Panc1 (cell line): ENCODE measurements around the gene CTAGE1. TPM values are rescaled to one million over a fixed set of nuclear protein-coding genes. Genes with fewer than 3 reads are reported as not detected.

Source experiments
- ATAC-seq: fragments of 200-7000 bp; cut with Tn5 transposase; 2 replicates; pipeline ENCODE4 v1.9.1; 2020; ENCODE audit warnings: mild to moderate bottlenecking, moderate library complexity
- BruUV-seq: library from RNA; stranded (reverse); fragments of 400-500 nt; replicated peaks from 2 replicates; lab custom pipeline; 2021; lab: Mats Ljungman, UMichigan
- CTCF ChIA-PET: fragments of 300-600 bp; sonication (Branson Sonifier 250); formaldehyde crosslinking; loops from one replicate; lab custom pipeline; 2022; ENCODE audit warnings: antibody characterized with exemption; lab: Charles Lee
- POLR2A ChIA-PET: fragments of 300-600 bp; sonication (Branson Sonifier 250); formaldehyde crosslinking; loops from one replicate; lab custom pipeline; 2022; ENCODE audit warnings: antibody characterized with exemption; lab: Charles Lee
- DNase-seq: peaks from one replicate; pipeline ENCODE4 v3.0.0-alpha.2; 2010; ENCODE audit warnings: low read depth, low spot score
- H3K27ac ChIP-seq: 2 replicates; pipeline ENCODE4 v1.5.1; 2011; ENCODE audit warnings: mild to moderate bottlenecking, low read length, inconsistent platforms
- H3K27me3 ChIP-seq: fragments of 200-500 bp; sonication (Bioruptor generic); 2 replicates; pipeline ENCODE4 v1.6.0; 2014; ENCODE audit warnings: low read length, inconsistent platforms; ENCODE audit not compliant: control insufficient read depth, insufficient read depth
- H3K36me3 ChIP-seq: fragments of 200-500 bp; sonication (Bioruptor generic); 2 replicates; pipeline ENCODE4 v1.5.1; 2014; ENCODE audit warnings: inconsistent platforms, mild to moderate bottlenecking, low read length, moderate library complexity; ENCODE audit not compliant: control insufficient read depth, insufficient read depth
- H3K4me1 ChIP-seq: 2 replicates; pipeline ENCODE4 v1.5.1; 2011; ENCODE audit warnings: inconsistent platforms, mild to moderate bottlenecking, low read length, moderate library complexity; ENCODE audit not compliant: control insufficient read depth, insufficient read depth
- H3K4me3 ChIP-seq, 2 experiments: 2 replicates each; pipeline ENCODE4 v1.5.1; 2011 to 2012; ENCODE audit warnings: low read depth in 2 of 2, low read length in 2 of 2, mild to moderate bottlenecking in 2 of 2, inconsistent platforms in 1 of 2, moderate library complexity in 1 of 2
- H3K9me3 ChIP-seq: fragments of 200-500 bp; sonication (Bioruptor generic); 2 replicates; pipeline ENCODE4 v1.5.1; 2014; ENCODE audit warnings: low read depth, mild to moderate bottlenecking, inconsistent platforms, low read length, moderate library complexity; ENCODE audit not compliant: control insufficient read depth, insufficient read depth
- POLR2AphosphoS5 ChIP-seq: IDR thresholded peaks from 2 replicates; pipeline ENCODE4 v1.6.1; 2012; ENCODE audit warnings: mild to moderate bottlenecking, low read depth, low read length, moderate library complexity
- SIN3A ChIP-seq: IDR thresholded peaks from 2 replicates; pipeline ENCODE4 v1.6.1; 2012; ENCODE audit warnings: low read depth, mild to moderate bottlenecking, low read length, moderate library complexity, borderline replicate concordance; ENCODE audit not compliant: insufficient read depth
- TCF7L2 ChIP-seq: IDR thresholded peaks from 2 replicates; pipeline ENCODE4 v1.6.1; 2011; ENCODE audit warnings: mild to moderate bottlenecking, low read depth, low read length, inconsistent platforms
- in situ Hi-C: cut with HindIII; loops from 2 replicates; pipeline ENCODE4 v1.10.0; 2016; ENCODE audit warnings: low sequenced_read_pairs, low pct_unique_long_range_greater_than_20kb
- intact Hi-C: fragments of 100-400 bp; cut with micrococcal nuclease; formaldehyde crosslinking; loops from one replicate; pipeline ENCODE4 v1.10.0; 2022; ENCODE audit not compliant: unreplicated experiment
- total RNA-seq: library from RNA; stranded (reverse); gene quantifications from one replicate; pipeline ENCODE4 v1.2.1, GENCODE V29; 2021; ENCODE audit not compliant: unreplicated experiment
- TF ChIP-seq, protein P1 (sequence below), 2 experiments: IDR thresholded peaks; 2 replicates each; pipeline ENCODE4 v1.6.1; 2011 to 2012; ENCODE audit warnings: low read depth in 2 of 2, control low read depth in 1 of 2, low read length in 1 of 2, mild to moderate bottlenecking in 1 of 2, moderate library complexity in 1 of 2; ENCODE audit not compliant: insufficient read depth in 1 of 2
- TF ChIP-seq, protein P2 (sequence below): fragments of 450-650 bp; IDR thresholded peaks from 2 replicates; pipeline ENCODE4 v1.5.1; 2017; ENCODE audit warnings: mild to moderate bottlenecking

CTAGE1 gene
- total RNA-seq, 1 experiment from 2014 or later = not detected

DNA sequence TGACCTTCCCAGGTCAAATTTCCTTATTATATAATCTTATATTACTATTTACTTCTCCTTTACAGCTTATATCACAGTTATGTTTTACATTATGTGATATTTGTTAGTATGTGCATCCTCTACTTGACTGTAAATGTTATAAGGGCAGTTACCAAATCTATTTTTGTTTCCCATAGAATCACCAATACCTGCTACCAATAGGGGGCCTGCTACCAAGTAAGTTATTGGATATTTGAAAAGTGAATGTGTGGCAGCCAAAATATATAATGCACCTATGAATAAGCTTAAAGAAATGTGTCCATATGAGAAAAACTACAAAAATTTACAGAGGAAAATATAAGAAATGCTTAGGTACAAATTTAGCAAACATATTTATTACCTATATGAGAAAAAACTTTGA lies 23.9 kb upstream of the CTAGE1 start:
- Histone ChIP-seq H3K36me3 (no peaks in the 10 kb centered on the region), H3K9me3 (no peaks in the 10 kb centered on the region), H3K27me3 (no peaks in the 10 kb centered on the region; the same call in 1 of the 2 replicates), H3K4me1 (no peaks in the 10 kb centered on the region), H3K27ac (no peak overlapping the region), H3K4me3 (no peak overlapping the region)
- in situ Hi-C loops (no loop called here), intact Hi-C loops (no loop called here)
- TF ChIP-seq, protein P1, sequence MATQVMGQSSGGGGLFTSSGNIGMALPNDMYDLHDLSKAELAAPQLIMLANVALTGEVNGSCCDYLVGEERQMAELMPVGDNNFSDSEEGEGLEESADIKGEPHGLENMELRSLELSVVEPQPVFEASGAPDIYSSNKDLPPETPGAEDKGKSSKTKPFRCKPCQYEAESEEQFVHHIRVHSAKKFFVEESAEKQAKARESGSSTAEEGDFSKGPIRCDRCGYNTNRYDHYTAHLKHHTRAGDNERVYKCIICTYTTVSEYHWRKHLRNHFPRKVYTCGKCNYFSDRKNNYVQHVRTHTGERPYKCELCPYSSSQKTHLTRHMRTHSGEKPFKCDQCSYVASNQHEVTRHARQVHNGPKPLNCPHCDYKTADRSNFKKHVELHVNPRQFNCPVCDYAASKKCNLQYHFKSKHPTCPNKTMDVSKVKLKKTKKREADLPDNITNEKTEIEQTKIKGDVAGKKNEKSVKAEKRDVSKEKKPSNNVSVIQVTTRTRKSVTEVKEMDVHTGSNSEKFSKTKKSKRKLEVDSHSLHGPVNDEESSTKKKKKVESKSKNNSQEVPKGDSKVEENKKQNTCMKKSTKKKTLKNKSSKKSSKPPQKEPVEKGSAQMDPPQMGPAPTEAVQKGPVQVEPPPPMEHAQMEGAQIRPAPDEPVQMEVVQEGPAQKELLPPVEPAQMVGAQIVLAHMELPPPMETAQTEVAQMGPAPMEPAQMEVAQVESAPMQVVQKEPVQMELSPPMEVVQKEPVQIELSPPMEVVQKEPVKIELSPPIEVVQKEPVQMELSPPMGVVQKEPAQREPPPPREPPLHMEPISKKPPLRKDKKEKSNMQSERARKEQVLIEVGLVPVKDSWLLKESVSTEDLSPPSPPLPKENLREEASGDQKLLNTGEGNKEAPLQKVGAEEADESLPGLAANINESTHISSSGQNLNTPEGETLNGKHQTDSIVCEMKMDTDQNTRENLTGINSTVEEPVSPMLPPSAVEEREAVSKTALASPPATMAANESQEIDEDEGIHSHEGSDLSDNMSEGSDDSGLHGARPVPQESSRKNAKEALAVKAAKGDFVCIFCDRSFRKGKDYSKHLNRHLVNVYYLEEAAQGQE (IDR thresholded peaks at IDR 0.05; ENCODE audit: insufficient read depth in 1 of 2, low read depth in 2 of 2, low read length in 1 of 2) = no peak
- no peak for TF ChIP-seq TCF7L2
- no peak for TF ChIP-seq SIN3A
- TF ChIP-seq POLR2AphosphoS5 = no peak
- TF ChIP-seq, protein P2, sequence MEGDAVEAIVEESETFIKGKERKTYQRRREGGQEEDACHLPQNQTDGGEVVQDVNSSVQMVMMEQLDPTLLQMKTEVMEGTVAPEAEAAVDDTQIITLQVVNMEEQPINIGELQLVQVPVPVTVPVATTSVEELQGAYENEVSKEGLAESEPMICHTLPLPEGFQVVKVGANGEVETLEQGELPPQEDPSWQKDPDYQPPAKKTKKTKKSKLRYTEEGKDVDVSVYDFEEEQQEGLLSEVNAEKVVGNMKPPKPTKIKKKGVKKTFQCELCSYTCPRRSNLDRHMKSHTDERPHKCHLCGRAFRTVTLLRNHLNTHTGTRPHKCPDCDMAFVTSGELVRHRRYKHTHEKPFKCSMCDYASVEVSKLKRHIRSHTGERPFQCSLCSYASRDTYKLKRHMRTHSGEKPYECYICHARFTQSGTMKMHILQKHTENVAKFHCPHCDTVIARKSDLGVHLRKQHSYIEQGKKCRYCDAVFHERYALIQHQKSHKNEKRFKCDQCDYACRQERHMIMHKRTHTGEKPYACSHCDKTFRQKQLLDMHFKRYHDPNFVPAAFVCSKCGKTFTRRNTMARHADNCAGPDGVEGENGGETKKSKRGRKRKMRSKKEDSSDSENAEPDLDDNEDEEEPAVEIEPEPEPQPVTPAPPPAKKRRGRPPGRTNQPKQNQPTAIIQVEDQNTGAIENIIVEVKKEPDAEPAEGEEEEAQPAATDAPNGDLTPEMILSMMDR = no peak; the same call in 1 of the 2 replicates
- ChIA-PET POLR2A (no interaction called here), CTCF (no interaction called here)
- no peak for ATAC-seq
- BruUV-seq = no TSS peak
- DNase-seq = no peak

DNA sequence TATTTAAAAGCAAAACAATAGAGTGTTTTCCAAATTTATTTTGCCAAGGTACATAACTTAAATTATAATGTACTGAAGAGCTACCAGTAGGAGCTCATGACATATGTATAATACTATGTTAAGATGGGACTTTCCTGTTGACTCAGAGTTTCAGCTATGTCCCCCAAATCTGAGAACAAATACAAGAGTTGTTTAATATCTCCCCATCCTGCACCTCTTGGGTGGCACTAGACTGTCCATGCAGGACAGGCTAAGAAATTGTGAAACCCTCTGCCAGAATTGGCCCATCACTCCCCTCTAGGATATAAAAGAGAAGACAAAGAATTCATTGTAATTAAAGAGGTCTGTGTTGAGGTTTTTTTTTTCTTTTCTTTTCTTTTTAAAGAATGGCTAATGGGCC lies 21.7 kb upstream of the CTAGE1 start:
- DNase-seq (no peak), ATAC-seq (no peak)
- in situ Hi-C loops (no loop called here), intact Hi-C loops (no loop called here)
- no peak for TF ChIP-seq TCF7L2
- TF ChIP-seq, protein P2 = no peak
- no peak for TF ChIP-seq SIN3A
- no peak for TF ChIP-seq POLR2AphosphoS5
- TF ChIP-seq, protein P1 (IDR thresholded peaks at IDR 0.05; ENCODE audit: insufficient read depth in 1 of 2, low read depth in 2 of 2, low read length in 1 of 2) = no peak
- ChIA-PET POLR2A (no interaction called here), CTCF (no interaction called here)
- Histone ChIP-seq H3K4me1 (no peaks in the 10 kb centered on the region), H3K36me3 (no peaks in the 10 kb centered on the region), H3K4me3 (no peak overlapping the region), H3K27ac (no peak overlapping the region), H3K27me3 (no peaks in the 10 kb centered on the region; the same call in 1 of the 2 replicates), H3K9me3 (no peaks in the 10 kb centered on the region)
- BruUV-seq = no TSS peak
